HCT116 (cell line): Measurements from ENCODE around the gene FAM240B. TPM values are rescaled to one million over a fixed set of nuclear protein-coding genes. Genes with fewer than 3 reads are reported as not detected.

Source experiments
- ATAC-seq: fragments of 200-7000 bp; cut with Tn5 transposase; 2 replicates; pipeline ENCODE4 v1.9.1; 2020; ENCODE audit warnings: mild to moderate bottlenecking, moderate library complexity
- BruUV-seq: library from RNA; stranded (reverse); fragments of 400-500 nt; replicated peaks from 2 replicates; lab custom pipeline; 2021; lab: Mats Ljungman, UMichigan
- CTCF ChIA-PET: fragments of 300-600 bp; sonication (Branson Sonifier 250); formaldehyde crosslinking; loops from one replicate; lab custom pipeline; 2021; ENCODE audit warnings: antibody characterized with exemption; lab: Charles Lee
- POLR2A ChIA-PET: fragments of 300-600, 350-600 bp; sonication (Branson Sonifier 250); formaldehyde crosslinking; loops from one replicate; lab custom pipeline; 2021; ENCODE audit warnings: antibody characterized with exemption; lab: Charles Lee
- RAD21 ChIA-PET, 2 experiments: fragments of 300-600 bp; sonication (Branson Sonifier 250); formaldehyde crosslinking; loops; one replicate each; lab custom pipeline; 2023; ENCODE audit warnings: low total read pairs in 2 of 2; ENCODE audit not compliant: uncharacterized antibody in 2 of 2, unreplicated experiment in 2 of 2, low non-redundant PET in 1 of 2; lab: Charles Lee
- DNase-seq: peaks from one replicate; pipeline ENCODE4 v3.0.0-alpha.2; 2010; ENCODE audit warnings: low read depth, low spot score
- H2AFZ ChIP-seq: fragments of 200-600 bp; shearing (Covaris generic), sonication (generic); 2 replicates; pipeline ENCODE4 v1.6.1; 2017; ENCODE audit warnings: low read depth, mixed run types, mixed read lengths, antibody characterized with exemption, low read length; ENCODE audit not compliant: poor library complexity, severe bottlenecking
- H3K27ac ChIP-seq: 2 replicates; pipeline ENCODE4 v1.5.1; 2012; ENCODE audit warnings: low read depth, low read length
- H3K27me3 ChIP-seq: fragments of 200-600 bp; sonication (generic); 2 replicates; pipeline ENCODE4 v1.6.1; 2016; ENCODE audit warnings: mixed run types, low read length, mixed read lengths; ENCODE audit not compliant: insufficient read depth
- H3K36me3 ChIP-seq, 2 experiments: fragments of 200-500 bp in 1 of 2; fragments of 200-600 bp in 1 of 2; sonication (Bioruptor generic) in 1 of 2; sonication (generic) in 1 of 2; 2 replicates each; pipeline versions ENCODE4 v1.5.1 to v1.6.1; 2014 to 2016; ENCODE audit warnings: low read length in 2 of 2, inconsistent platforms in 1 of 2, mixed read lengths in 1 of 2, mixed run types in 1 of 2; ENCODE audit not compliant: insufficient read depth in 2 of 2, control insufficient read depth in 1 of 2
- H3K4me1 ChIP-seq, 2 experiments: fragments of 200-600 bp in 1 of 2; sonication (generic) in 1 of 2; 2 replicates each; pipeline versions ENCODE4 v1.5.1 to v1.6.1; 2012 to 2017; ENCODE audit warnings: low read length in 2 of 2, inconsistent platforms in 1 of 2, mild to moderate bottlenecking in 1 of 2, mixed read lengths in 1 of 2, mixed run types in 1 of 2, moderate library complexity in 1 of 2; ENCODE audit not compliant: insufficient read depth in 2 of 2, control insufficient read depth in 1 of 2
- H3K4me2 ChIP-seq: fragments of 200-600 bp; sonication (generic); 2 replicates; pipeline ENCODE4 v1.6.1; 2017; ENCODE audit warnings: mixed run types, low read length, mixed read lengths
- H3K4me3 ChIP-seq, 2 experiments: fragments of 200-600 bp in 1 of 2; sonication (generic) in 1 of 2; replicated peaks in 1 of 2; 2 replicates each; pipeline ENCODE4 v1.5.1; 2011 to 2016; ENCODE audit warnings: low read length in 2 of 2, control low read depth in 1 of 2, low read depth in 1 of 2, mild to moderate bottlenecking in 1 of 2, mixed read lengths in 1 of 2, mixed run types in 1 of 2
- H3K79me2 ChIP-seq: fragments of 200-600 bp; sonication (generic); 2 replicates; pipeline ENCODE4 v1.6.1; 2017; ENCODE audit warnings: mild to moderate bottlenecking, mixed run types, low read length, moderate library complexity, mixed read lengths; ENCODE audit not compliant: insufficient read depth
- H3K9ac ChIP-seq: fragments of 200-600 bp; sonication (generic); 2 replicates; pipeline ENCODE4 v1.6.1; 2016; ENCODE audit warnings: low read length, mixed read lengths
- H3K9me2 ChIP-seq: fragments of 200-600 bp; sonication (generic), shearing (Covaris generic); 2 replicates; pipeline ENCODE4 v1.6.1; 2017; ENCODE audit warnings: mixed run types, mild to moderate bottlenecking, moderate library complexity; ENCODE audit not compliant: insufficient read depth
- H3K9me3 ChIP-seq, 2 experiments: fragments of 200-500 bp in 1 of 2; fragments of 200-600 bp in 1 of 2; sonication (Bioruptor generic) in 1 of 2; sonication (generic) in 1 of 2; 2 replicates each; pipeline ENCODE4 v1.6.1; 2014 to 2017; ENCODE audit warnings: low read length in 2 of 2, mixed read lengths in 2 of 2, inconsistent platforms in 1 of 2, low read depth in 1 of 2, mild to moderate bottlenecking in 1 of 2, mixed run types in 1 of 2, moderate library complexity in 1 of 2; ENCODE audit not compliant: control insufficient read depth in 1 of 2, insufficient read depth in 1 of 2
- H4K20me1 ChIP-seq: fragments of 200-600 bp; sonication (generic), shearing (Covaris generic); 2 replicates; pipeline ENCODE4 v1.6.1; 2017; ENCODE audit warnings: mixed run types, mild to moderate bottlenecking, moderate library complexity; ENCODE audit not compliant: insufficient read depth
- ATF3 ChIP-seq: IDR thresholded peaks from 2 replicates; pipeline ENCODE4 v1.6.1; 2012
- CBX3 ChIP-seq: IDR thresholded peaks from 2 replicates; pipeline ENCODE4 v1.6.1; 2012; ENCODE audit warnings: low read depth
- CEBPB ChIP-seq: IDR thresholded peaks from 2 replicates; pipeline ENCODE4 v1.6.1; 2012; ENCODE audit warnings: low read depth
- EGR1 ChIP-seq: IDR thresholded peaks from 2 replicates; pipeline ENCODE4 v1.6.1; 2012; ENCODE audit warnings: low read depth
- EZH2 ChIP-seq: fragments of 200-600 bp; sonication (generic); IDR thresholded peaks from 2 replicates; pipeline ENCODE4 v1.6.1; 2017; ENCODE audit warnings: antibody characterized with exemption, mixed run types
- EZH2phosphoT487 ChIP-seq: fragments of 200-600 bp; IDR thresholded peaks from 2 replicates; pipeline ENCODE4 v1.6.1; 2018; ENCODE audit warnings: antibody characterized with exemption, borderline replicate concordance
- JUND ChIP-seq: IDR thresholded peaks from 2 replicates; pipeline ENCODE4 v1.6.1; 2012
- POLR2A ChIP-seq: IDR thresholded peaks from 2 replicates; pipeline ENCODE4 v1.7.0; 2011; ENCODE audit warnings: borderline replicate concordance; ENCODE audit not compliant: insufficient read depth, insufficient read length; ENCODE audit errors: extremely low read depth
- SP1 ChIP-seq: IDR thresholded peaks from 2 replicates; pipeline ENCODE4 v1.6.1; 2012; ENCODE audit warnings: low read depth
- TCF7L2 ChIP-seq: IDR thresholded peaks from 2 replicates; pipeline ENCODE4 v1.7.0; 2011; ENCODE audit warnings: borderline replicate concordance, inconsistent platforms; ENCODE audit not compliant: insufficient read depth, insufficient read length; ENCODE audit errors: extremely low read depth
- YY1 ChIP-seq: IDR thresholded peaks from 2 replicates; pipeline ENCODE4 v1.6.1; 2011; ENCODE audit warnings: low read length, low read depth, moderate library complexity, mild to moderate bottlenecking; ENCODE audit not compliant: insufficient replicate concordance; ENCODE audit errors: extremely low read depth
- intact Hi-C: fragments of 100-400 bp; cut with micrococcal nuclease; formaldehyde crosslinking; loops from 2 replicates; pipeline ENCODE4 v1.10.0; 2022
- total RNA-seq: library from RNA; stranded (reverse); gene quantifications from one replicate; pipeline ENCODE4 v1.2.1, GENCODE V29; 2021; ENCODE audit not compliant: unreplicated experiment
- TF ChIP-seq, protein P1 (sequence below): IDR thresholded peaks from 2 replicates; pipeline ENCODE4 v1.6.1; 2012

The FAM240B gene
- total RNA-seq, 1 experiment from 2014 or later: not detected

DNA sequence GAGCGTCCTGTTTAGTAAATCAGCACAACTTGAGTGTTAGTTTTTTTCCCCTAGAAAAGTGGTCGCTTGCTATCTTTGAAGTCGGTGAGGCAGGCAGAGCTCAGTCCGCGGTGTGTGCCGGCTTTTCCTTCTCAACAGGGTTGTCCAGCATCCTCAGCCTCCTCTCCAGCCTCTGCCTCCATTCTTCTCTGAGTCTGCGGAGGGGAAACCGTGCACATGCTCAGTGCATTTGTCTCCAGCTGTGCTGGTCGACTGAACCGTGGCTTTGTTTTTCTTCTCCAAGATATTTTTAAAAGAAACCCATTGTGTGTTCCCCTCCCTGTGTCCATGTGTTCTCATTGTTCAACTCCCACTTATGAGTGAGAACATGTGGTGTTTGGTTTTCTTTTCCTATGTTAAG lies 25.3 kb downstream of the FAM240B start:
- no peaks in the 10 kb centered on the region for H3K79me2 ChIP-seq
- POLR2A ChIA-PET: no interaction called here
- TF ChIP-seq, protein P1, sequence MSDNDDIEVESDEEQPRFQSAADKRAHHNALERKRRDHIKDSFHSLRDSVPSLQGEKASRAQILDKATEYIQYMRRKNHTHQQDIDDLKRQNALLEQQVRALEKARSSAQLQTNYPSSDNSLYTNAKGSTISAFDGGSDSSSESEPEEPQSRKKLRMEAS: no peak
- no peak for TF ChIP-seq JUND
- TF ChIP-seq EZH2phosphoT487: no peak
- TF ChIP-seq, all 23 proteins: peak for 0
- Histone ChIP-seq H2AFZ (no peak overlapping the region), H3K36me3 (no peaks in the 10 kb centered on the region), H4K20me1 (no peaks in the 10 kb centered on the region), H3K9me2 (no peaks in the 10 kb centered on the region), H3K27ac (no peak overlapping the region), H3K9ac (no peak overlapping the region), H3K27me3 (no peaks in the 10 kb centered on the region), H3K4me1 (no peaks in the 10 kb centered on the region), H3K9me3 (no peaks in the 10 kb centered on the region), H3K4me2 (no peak overlapping the region), H3K4me3 (no peak overlapping the region)
- RAD21 ChIA-PET: no interaction called here
- BruUV-seq: no TSS peak
- intact Hi-C loops: no loop called here
- no peak for ATAC-seq
- no peak for DNase-seq
- CTCF ChIA-PET: no interaction called here

- no peak for TF ChIP-seq EZH2phosphoT487
- no peak for TF ChIP-seq EGR1
- no peak for TF ChIP-seq TCF7L2
- no peak for TF ChIP-seq JUND
- no peak for TF ChIP-seq CEBPB
- TF ChIP-seq POLR2A: no peak
- no peak for TF ChIP-seq SP1
- TF ChIP-seq YY1: no peak
- no peak for TF ChIP-seq EZH2
- TF ChIP-seq CBX3: no peak
- TF ChIP-seq ATF3: no peak
- ChIA-PET CTCF (no interaction called here), POLR2A (no interaction called here)
Observed at GRCh38 chr9:38692707-38693106, 27.2 kb downstream of the FAM240B start.

More at GRCh38 chr9:38692707-38693106, 27.2 kb downstream of the FAM240B start:
- Histone ChIP-seq H3K4me2 (no peak overlapping the region), H3K9me2 (no peaks in the 10 kb centered on the region), H3K27ac (no peak overlapping the region), H3K9ac (no peak overlapping the region), H3K79me2 (no peaks in the 10 kb centered on the region), H3K36me3 (no peaks in the 10 kb centered on the region), H3K9me3 (no peaks in the 10 kb centered on the region), H3K27me3 (no peaks in the 10 kb centered on the region), H2AFZ (no peak overlapping the region), H4K20me1 (no peaks in the 10 kb centered on the region), H3K4me3 (no peak overlapping the region), H3K4me1 (peaks cover 3 to 8% of the 10 kb centered on the region in 2 experiments; a peak in 3 of 4 replicates)
- DNase-seq (no peak), ATAC-seq (no peak)
- RAD21 ChIA-PET: no interaction called here
- intact Hi-C loops: loop anchor here (2.0 kb wide), 1 partner anchor 18 kb away; no protein-coding TSS in a partner anchor
- BruUV-seq: no TSS peak
